ENCODE results near the gene GTPBP2. TPM values are rescaled to one million over a fixed set of nuclear protein-coding genes. Genes with fewer than 3 reads are reported as not detected.

Gene GTPBP2
- total and polyA plus RNA-seq, 11 donors, result 16.6 to 37.1 (median 26.1) TPM

DNA sequence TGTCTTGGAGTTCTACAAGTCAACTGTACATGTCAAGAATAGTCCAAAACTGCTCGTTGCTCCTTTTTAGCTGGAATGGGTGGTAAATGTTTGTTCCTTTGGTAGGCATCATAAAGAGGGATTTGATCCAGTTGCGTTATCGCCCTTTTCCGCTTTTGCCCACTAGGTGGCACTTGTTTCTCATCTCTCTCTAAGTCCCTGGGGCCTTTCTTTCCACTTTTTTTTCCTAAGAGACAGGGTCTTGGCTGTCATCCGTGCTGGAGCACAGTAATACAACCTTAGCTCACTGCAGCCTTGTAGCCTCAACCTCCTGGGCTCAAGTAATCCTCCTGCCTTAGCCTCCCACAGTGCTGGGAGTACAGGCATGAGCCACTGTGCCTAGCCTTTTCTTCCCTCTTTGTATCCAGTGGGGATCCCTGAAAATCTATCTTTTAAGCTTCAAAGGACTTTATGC, 20.7 kb downstream of the GTPBP2 start:
- 4 to 8% (median 6%) methylated on average over 5 of the region's 5 CpGs for WGBS, 4 donors
- Histone ChIP-seq H3K27me3 (no peaks in the 10 kb centered on the region), H3K36me3 (peaks cover 0 to 93% (median 69%) of the 10 kb centered on the region in 9 donors), H3K27ac (no peak overlapping the region), H3K9me3 (no peaks in the 10 kb centered on the region), H3K4me3 (no peak overlapping the region), H3K4me1 (peaks cover 0 to 13% (median 0%) of the 10 kb centered on the region in 12 donors)
- intact Hi-C loops (cut with DNase I), result loop anchor here in 9 of 10 donors (1.0 to 10.0 kb wide), 9 partner anchors 58 to 474 kb away; partner anchors contain the start of gene VEGFA (in 1 of the 9)
- peak in 3 of 5 donors; percentile 40 to 66 (median 63) for DNase-seq
- ATAC-seq, result peak; percentile 51 to 56 (median 54)
- no peak for TF ChIP-seq POLR2A (IDR thresholded peaks at IDR 0.05)
- TF ChIP-seq CTCF (IDR thresholded peaks at IDR 0.05), result peak; percentile 66 to 90 (median 78)

- no peak for DNase-seq
- Histone ChIP-seq H3K27ac (no peak overlapping the region), H3K4me1 (peaks cover 0 to 13% (median 0%) of the 10 kb centered on the region in 12 donors), H3K36me3 (peaks cover 0 to 94% (median 71%) of the 10 kb centered on the region in 9 donors), H3K9me3 (no peaks in the 10 kb centered on the region), H3K4me3 (no peak overlapping the region), H3K27me3 (no peaks in the 10 kb centered on the region)
- no peak for ATAC-seq
- 92 to 94% (median 93%) methylated on average over 2 of the region's 2 CpGs for WGBS, 4 donors
- intact Hi-C loops (cut with DNase I), result loop anchor here in 7 of 10 donors (5.0 to 10.0 kb wide), 6 partner anchors 61 to 476 kb away; partner anchors contain the start of gene VEGFA (in 1 of the 7)
- TF ChIP-seq POLR2A (IDR thresholded peaks at IDR 0.05), result no peak
- TF ChIP-seq CTCF (IDR thresholded peaks at IDR 0.05), result no peak
Observed at GRCh38 chr6:43606019-43606418, 23.0 kb downstream of the GTPBP2 start.

DNA sequence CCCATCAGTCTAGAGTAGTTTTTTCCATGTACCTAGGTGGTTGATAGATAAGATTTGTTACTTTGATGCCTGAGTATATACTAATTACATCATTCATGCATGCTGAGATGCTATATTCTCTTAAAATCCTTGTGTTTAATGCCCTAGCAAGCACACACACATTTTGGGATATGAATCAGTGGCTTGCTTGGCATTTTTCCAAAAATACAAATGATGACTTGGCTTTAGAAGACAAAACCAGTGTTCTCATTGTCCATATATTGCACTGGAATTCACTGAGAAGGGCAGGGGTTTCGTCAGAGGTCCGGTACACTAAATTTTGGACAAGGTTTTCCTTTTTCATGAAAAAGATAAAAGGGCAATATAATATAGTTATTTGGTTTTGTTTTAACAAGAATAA, 24.9 kb downstream of the GTPBP2 start:
- TF ChIP-seq POLR2A (IDR thresholded peaks at IDR 0.05) (no peak), CTCF (IDR thresholded peaks at IDR 0.05) (no peak)
- no peak overlapping the region for H3K27ac ChIP-seq
- no peaks in the 10 kb centered on the region for H3K27me3 ChIP-seq
- H3K9me3 ChIP-seq, result no peaks in the 10 kb centered on the region
- H3K4me3 ChIP-seq, result no peak overlapping the region
- no peak for DNase-seq
- intact Hi-C loops (cut with DNase I), result loop anchor here in 2 of 10 donors (10.0 kb wide), 2 partner anchors 151 to 471 kb away; no protein-coding TSS in a partner anchor
- ATAC-seq, result no peak
- 96 to 99% (median 97%) methylated on average over 2 of the region's 2 CpGs for WGBS, 4 donors
- H3K36me3 ChIP-seq, result peaks cover 0 to 92% (median 64%) of the 10 kb centered on the region in 9 donors
- peaks cover 0 to 12% (median 0%) of the 10 kb centered on the region in 12 donors for H3K4me1 ChIP-seq

DNA sequence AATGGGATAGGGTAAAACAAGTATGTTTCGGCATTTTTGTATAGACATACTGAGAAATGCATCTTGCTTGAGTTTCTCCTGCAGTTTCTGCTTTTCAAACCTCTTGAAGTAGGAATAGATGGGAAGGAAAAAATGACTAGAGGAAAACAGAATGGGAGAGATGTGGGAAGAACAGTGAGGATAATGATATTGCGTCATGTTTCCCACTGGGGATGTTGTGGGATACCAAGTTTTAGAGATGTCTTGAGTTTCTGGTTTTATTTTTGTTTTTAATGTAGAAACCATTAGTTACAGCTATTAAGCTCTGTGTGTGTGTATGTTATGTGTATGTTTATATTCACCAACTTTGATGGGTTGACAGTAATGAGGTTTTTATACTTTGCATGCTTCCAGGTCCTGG, 28.5 kb downstream of the GTPBP2 start:
- Histone ChIP-seq H3K27ac (no peak overlapping the region), H3K27me3 (no peaks in the 10 kb centered on the region), H3K36me3 (peaks cover 0 to 93% (median 72%) of the 10 kb centered on the region in 9 donors), H3K9me3 (no peaks in the 10 kb centered on the region), H3K4me3 (no peak overlapping the region), H3K4me1 (no peaks in the 10 kb centered on the region)
- no peak for ATAC-seq
- no peak for DNase-seq
- TF ChIP-seq CTCF (IDR thresholded peaks at IDR 0.05) (no peak), POLR2A (IDR thresholded peaks at IDR 0.05) (no peak)
- WGBS, 4 donors, result 96 to 99% (median 98%) methylated on average over 2 of the region's 2 CpGs
- intact Hi-C loops (cut with DNase I), result loop anchor here in 2 of 10 donors (10.0 kb wide), 2 partner anchors 154 to 474 kb away; no protein-coding TSS in a partner anchor
